Urothelium cell line (cell line): ENCODE measurements around the gene SLC6A6.

ENCODE experiments used
- DNase-seq: peaks from one replicate; pipeline ENCODE4 v3.0.0; 2011; ENCODE audit warnings: low spot score, mixed read lengths
- FAIRE-seq: peaks from 2 replicates; lab custom pipeline; 2011; peaks lifted over from hg19 to GRCh38; lab: Jason Lieb, UNC

The SLC6A6 gene

GRCh38 chr3:14461748-14462324 lies 59.4 kb downstream of the SLC6A6 start:
- DNase-seq (peak; percentile 54), FAIRE-seq (no peak)

DNA sequence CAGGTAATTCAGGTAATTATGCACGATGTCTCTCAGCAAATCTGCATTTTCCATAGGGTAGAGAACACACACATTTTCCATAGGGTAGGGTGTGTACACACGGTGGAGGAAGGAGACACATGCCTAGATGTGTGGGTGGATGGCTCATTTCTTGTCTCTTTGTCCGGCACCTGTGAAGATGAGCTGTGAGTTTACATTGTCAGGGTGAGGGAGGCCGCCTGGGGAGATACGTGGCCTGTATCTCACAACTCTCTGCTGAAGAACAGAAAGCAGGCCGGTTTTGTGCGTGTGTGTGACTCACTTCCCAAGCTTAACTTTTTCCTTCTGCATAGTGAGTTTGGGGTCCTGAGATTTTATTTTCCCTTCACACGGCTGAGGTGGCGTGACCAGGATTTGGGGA lies 60.3 kb downstream of the SLC6A6 start:
- FAIRE-seq (no peak), DNase-seq (no peak)

- DNase-seq (no peak), FAIRE-seq (no peak)
Observed at GRCh38 chr3:14463330-14464140, 61.1 kb downstream of the SLC6A6 start.

- FAIRE-seq = no peak
Observed at GRCh38 chr3:14464141-14464465, 61.7 kb downstream of the SLC6A6 start.

DNA sequence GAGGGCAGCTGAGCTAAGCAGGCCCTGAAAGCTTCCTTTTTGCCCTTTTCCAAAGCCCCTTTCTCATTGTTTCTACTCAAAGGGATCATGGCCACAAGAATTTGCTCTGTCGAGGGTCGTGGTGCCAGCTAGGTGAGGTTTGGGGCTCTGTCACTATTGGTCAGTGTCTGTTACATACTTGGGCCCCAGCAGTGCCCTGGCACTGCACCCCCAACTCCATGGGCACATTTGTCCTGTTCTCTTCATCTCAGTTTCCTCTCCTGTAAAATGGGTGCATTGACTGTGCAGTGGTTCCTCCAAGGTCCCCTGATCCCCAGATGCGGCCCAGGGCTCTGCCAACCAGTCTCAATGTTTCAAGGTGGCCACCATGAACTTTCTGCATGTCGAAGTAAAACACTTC lies 62.1 kb downstream of the SLC6A6 start:
- FAIRE-seq (no peak), DNase-seq (no peak)

More at GRCh38 chr3:14464141-14464465, 61.7 kb downstream of the SLC6A6 start:
- no peak for DNase-seq

DNA sequence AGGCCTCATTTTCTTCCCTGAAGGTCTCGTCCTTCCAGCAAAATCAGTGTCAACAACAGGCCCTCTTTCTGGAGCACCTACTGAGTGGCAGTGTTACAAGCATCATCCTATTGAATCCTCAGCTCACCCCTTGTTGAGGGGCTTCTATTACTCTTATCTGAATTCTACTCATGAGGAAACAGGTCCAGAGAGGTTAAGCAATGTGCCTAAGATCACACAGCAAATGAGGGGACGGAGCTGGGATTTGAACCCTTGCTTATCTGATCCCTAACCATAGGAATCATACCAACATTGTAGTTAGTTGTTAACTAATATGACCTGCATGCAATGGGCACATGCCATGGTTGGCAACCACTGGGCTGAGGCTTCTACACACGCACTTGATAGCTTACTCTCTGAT lies 63.0 kb downstream of the SLC6A6 start:
- no peak for DNase-seq
- peak; percentile 23 for FAIRE-seq

- DNase-seq = no peak
- FAIRE-seq = no peak
Observed at GRCh38 chr3:14466179-14466903, 63.9 kb downstream of the SLC6A6 start.

GRCh38 chr3:14467814-14468620 lies 65.6 kb downstream of the SLC6A6 start:
- DNase-seq (peak; percentile 79), FAIRE-seq (peak; percentile 84)

- DNase-seq (no peak), FAIRE-seq (no peak)
Observed at GRCh38 chr3:14468621-14468981, 66.2 kb downstream of the SLC6A6 start.

DNA sequence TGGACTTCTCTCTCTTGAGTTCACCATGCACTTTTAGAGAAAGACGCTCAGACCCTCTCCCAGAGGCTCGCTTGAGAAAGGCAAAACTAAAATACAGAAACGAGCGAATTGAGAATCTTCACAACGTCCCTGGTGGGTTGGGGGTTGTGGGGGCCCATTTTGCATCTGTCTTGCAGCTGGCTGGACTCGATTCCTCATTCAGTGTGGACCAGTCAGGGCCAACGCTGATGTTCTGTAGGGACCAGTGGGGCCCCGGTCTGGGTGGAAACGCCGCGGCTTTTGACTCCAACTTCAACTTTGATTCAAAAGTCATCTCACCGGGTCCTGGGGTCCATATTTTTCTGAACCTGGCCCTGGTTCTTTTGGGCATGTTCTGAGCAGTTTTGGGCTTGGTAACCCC lies 68.1 kb downstream of the SLC6A6 start:
- no peak for FAIRE-seq
- no peak for DNase-seq

DNA sequence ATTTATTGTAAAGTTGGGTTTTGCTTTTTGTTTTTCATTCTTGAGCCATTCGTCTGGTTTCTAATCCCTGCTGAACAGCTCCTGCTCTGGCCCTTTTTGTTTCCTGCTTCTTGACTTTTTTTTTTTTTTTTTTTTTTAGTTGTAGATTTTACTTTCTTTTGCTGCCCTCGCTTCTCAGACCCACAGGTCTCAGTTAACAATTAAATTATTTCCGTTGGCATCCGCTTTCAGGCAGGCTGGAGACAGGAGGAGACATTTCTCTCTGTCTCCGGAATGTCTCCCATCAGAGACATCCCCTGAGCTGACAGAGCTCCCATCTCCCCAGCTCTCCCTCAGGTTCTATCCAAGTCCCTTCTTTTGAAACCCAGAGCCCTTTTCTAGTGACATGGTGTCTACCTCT lies 68.6 kb downstream of the SLC6A6 start:
- no peak for FAIRE-seq
- no peak for DNase-seq

GRCh38 chr3:14471690-14472089 lies 69.3 kb downstream of the SLC6A6 start:
- no peak for FAIRE-seq

GRCh38 chr3:14472471-14473351 lies 70.3 kb downstream of the SLC6A6 start:
- DNase-seq = peak; percentile 94
- peak; percentile 94 for FAIRE-seq

More at GRCh38 chr3:14471690-14472089, 69.3 kb downstream of the SLC6A6 start:
- no peak for DNase-seq

GRCh38 chr3:14473411-14473891 lies 71.0 kb downstream of the SLC6A6 start:
- no peak for DNase-seq
- FAIRE-seq = no peak

- no peak for DNase-seq
- FAIRE-seq = no peak
Observed at GRCh38 chr3:14474363-14475081, 72.1 kb downstream of the SLC6A6 start.

DNA sequence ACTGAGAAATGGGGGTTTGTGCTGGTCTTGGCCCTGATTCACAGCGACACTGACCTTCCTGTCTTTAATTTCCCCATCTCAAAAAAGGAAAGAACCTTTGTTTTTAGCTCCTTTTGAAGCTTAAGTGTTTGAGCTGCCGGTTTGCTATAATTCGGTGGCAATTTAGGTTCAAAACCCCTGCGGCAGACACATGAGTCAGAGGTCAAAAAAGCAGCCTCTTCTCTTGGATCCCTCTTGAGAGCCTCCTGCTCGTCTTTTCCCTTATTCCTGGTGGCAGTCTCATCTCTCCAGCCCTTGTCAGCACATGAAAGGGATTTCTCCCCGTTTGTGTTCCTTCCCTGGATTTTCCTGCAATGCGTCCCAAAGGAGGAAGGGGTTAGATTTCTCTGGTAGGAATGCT lies 73.2 kb downstream of the SLC6A6 start:
- no peak for DNase-seq
- FAIRE-seq = no peak

GRCh38 chr3:14476583-14477265 lies 74.3 kb downstream of the SLC6A6 start:
- DNase-seq (no peak), FAIRE-seq (no peak)

- FAIRE-seq = no peak
Observed at GRCh38 chr3:14477311-14477935, 75.0 kb downstream of the SLC6A6 start.

More at GRCh38 chr3:14477311-14477935, 75.0 kb downstream of the SLC6A6 start:
- DNase-seq = no peak
